ENCODE results near the gene ZG16B.
A peak's percentile ranks its signal among the peaks of the same experiment; 100 is the strongest.

ZG16B gene

DNA sequence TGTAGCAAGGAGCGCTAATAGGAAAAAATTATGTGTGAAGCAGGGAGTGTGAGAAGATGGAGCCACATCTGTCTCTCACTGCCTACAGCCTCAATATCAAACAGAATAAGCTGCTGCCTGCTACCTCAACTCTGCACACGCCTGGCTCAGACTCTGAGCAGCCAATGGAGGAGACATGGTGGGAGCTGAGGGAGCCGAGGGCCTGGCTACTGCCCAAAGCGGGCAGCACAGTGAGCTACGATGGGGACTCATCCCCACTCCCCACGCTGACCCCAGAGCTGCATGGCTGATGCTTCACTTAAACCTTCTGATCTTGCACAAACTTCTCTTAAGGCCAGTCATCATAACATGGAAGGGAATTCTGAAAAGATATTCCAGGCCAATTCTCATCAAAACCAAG, 41.8 kb downstream of the ZG16B start:
- DNase-seq, result no peak

- DNase-seq, result no peak
Observed at GRCh38 chr16:2874032-2874911, 44.2 kb downstream of the ZG16B start.

DNA sequence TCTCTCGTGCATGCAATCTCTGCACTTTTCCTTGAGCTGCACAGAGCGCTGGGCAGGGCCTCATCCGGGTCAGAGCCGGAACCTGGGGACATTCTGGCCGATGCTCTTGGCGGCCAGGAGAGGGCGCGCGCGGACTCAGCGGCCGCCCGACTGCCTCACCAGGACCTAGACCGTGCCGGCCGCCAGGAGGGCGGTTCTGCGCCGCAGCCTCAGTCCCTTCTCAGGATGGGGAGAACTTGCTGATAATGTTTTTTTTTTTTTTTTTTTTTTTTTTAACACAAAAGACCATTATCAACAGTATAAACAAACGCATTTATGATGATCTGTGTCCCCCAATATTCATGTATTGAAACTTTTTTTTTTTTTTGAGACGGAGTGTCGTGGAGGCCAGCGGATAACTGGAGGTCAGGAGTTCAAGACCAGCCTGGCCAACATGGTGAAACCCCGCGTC, 44.8 kb downstream of the ZG16B start:
- peak; percentile 37 to 52 (median 40) for DNase-seq

GRCh38 chr16:2879854-2880508, 49.9 kb downstream of the ZG16B start:
- DNase-seq, result no peak
